GM20431 (cell line): ENCODE measurements around the gene PCDH7.

Source experiments
- in situ Hi-C: fragments of 300-500 bp; cut with MseI, MboI; formaldehyde crosslinking; loops from one replicate; pipeline ENCODE4 v1.15.0; 2020; ENCODE audit warnings: low sequenced_read_pairs; ENCODE audit not compliant: unreplicated experiment

Gene PCDH7, protein sequence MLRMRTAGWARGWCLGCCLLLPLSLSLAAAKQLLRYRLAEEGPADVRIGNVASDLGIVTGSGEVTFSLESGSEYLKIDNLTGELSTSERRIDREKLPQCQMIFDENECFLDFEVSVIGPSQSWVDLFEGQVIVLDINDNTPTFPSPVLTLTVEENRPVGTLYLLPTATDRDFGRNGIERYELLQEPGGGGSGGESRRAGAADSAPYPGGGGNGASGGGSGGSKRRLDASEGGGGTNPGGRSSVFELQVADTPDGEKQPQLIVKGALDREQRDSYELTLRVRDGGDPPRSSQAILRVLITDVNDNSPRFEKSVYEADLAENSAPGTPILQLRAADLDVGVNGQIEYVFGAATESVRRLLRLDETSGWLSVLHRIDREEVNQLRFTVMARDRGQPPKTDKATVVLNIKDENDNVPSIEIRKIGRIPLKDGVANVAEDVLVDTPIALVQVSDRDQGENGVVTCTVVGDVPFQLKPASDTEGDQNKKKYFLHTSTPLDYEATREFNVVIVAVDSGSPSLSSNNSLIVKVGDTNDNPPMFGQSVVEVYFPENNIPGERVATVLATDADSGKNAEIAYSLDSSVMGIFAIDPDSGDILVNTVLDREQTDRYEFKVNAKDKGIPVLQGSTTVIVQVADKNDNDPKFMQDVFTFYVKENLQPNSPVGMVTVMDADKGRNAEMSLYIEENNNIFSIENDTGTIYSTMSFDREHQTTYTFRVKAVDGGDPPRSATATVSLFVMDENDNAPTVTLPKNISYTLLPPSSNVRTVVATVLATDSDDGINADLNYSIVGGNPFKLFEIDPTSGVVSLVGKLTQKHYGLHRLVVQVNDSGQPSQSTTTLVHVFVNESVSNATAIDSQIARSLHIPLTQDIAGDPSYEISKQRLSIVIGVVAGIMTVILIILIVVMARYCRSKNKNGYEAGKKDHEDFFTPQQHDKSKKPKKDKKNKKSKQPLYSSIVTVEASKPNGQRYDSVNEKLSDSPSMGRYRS (N-terminal part only)

DNA sequence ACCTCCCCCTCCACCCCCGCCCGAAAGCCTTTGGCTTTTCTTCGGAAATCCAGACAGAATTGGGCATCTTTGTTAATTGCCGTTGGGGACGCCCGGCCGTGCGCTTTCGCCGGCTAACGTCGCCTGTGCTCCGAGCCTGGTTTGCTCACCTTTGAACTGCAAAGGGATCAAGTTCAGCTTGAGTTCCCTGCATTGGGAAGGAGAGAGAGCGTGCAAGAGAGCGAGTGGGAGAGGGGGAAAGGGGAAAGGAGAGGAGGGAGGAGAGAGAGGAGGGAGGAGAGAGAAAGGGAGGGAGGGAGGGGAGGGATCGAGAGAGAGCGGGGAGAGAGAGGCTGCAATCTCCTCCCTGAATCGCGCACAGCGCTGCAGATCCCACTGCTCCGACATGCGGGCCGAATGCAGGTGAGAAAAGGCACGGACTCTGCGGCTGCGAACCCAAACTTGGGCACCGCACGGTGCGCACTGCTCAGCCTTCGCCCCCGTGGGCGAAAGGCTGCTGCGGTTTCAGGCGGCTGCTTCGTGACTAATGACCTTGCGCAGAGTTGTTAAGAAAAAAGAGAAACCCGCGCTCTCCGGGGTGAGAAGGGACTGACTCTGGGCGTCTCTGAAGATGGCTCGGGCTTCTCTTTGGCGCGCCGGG lies at the start of gene PCDH7:
TSS of gene PCDH7 (plus strand) at position 349 of the 640 bp plus-strand sequence. CDS start 1,054 bp downstream, outside the sequence.
- in situ Hi-C loops = no loop called here

DNA sequence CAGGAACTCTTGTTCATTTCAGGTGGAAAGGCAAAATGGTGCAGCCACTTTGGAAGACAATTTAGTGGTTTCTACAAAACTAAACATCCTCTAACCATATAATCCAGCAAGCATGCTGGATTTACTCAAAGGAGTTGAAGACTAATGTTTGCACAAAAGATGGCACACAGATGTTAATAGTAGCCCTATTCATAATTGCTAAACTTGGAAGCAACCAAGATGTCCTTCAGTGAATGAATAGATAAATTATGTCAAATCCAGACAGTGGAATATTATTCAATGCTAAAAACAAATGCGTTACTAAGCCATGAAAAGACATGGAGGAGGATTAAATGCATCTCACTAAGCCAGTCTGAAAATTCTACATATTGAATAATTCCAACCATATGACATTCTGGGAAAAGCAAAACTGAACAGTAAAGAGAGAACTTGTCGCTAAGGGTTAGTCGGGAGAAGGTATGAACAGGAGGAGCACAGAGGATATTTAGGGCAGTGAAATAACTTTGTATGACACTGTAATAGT lies 48.2 kb upstream of the PCDH7 start:
- in situ Hi-C loops = no loop called here

DNA sequence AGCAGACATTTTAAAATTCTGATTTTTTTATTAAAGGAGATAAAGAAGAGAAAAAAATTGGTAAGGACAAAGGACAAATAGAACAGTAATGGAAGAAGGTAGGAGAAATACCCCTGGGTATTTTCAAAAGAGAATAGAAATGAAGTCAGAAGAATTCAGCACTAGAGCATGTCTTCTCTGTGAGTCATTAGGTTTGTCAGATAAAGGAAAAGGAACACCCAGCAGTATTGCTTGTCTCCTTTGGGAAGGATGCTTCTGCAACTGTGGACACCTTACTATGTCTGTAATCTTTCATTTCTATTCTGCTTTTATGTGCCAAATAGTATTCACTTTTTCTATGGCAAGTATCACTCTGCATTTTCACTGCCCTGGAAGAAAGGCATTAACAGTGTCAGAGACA lies 24.0 kb upstream of the PCDH7 start:
- in situ Hi-C loops = no loop called here

DNA sequence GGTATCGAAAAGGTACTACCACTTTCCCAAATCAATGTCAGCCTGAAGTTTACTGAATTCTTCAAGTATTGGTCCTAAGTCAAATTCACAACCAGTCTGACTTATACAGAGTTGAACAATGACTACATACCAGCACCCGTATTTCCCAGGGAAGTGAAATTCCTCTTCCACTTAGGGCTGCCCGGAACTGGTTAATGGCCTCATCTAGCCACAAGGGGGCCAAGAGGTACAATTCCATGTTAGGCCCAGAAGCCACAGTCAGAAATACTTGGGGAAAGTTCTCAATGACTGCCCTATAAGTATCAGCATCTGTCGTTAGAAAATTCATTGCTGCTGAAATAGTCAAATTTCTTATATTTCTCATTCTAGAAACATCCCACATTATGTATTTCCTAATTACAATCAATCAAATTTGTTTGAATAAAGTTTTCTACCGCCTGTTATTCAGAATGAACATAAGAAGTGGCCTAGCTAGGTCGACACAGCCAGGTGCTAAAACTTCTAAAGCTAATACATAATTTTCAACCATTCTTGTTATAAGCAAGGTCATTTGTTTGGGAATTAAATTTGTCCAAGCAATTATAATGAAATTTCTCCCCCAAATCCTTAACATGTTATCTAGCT lies 5.6 kb upstream of the PCDH7 start:
- in situ Hi-C loops = no loop called here

DNA sequence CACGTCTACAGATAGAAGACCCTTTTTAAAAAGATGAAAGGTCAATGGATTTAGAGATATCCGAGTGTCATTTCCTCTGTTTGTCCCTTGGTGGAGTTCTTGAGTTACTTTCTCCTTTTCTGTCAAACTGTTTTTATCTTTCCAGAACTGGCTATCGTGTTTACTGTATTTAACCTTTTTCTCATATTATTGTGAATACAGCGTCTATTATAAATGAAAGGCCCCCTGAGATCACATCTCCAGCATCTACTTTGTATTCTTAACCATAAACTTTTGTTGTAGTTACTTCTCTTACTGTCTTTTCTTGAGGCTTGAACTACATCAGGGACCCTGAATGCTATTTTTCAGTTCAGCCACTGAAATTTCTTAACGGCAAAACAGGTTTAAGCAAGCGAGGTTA lies 4.0 kb upstream of the PCDH7 start:
- in situ Hi-C loops = no loop called here

DNA sequence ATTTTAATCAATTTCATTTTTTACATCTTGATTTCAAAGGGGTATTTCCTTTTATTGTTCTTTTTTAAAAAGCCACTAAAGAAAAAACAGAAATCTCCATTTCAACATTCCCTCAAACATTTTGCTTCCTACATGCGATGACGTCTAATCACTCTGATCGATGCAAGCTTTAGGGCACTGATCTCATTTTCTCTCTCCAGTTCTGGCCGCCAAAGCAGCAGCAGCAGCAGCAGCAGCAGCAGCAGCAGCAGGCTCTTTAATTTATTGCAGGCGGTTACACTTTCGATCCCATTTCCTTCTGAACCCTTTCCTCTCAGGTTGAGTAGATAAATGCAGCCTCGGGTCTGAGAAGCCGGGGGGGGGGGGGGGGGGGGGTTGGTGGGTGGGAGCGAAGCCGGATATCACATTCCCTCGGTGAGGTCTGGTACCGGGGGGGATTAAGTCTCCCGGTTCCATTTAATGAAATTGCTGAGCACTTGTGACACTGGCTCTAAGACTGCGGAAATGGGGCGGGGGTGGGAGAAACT lies 3.4 kb upstream of the PCDH7 start:
- in situ Hi-C loops = no loop called here

DNA sequence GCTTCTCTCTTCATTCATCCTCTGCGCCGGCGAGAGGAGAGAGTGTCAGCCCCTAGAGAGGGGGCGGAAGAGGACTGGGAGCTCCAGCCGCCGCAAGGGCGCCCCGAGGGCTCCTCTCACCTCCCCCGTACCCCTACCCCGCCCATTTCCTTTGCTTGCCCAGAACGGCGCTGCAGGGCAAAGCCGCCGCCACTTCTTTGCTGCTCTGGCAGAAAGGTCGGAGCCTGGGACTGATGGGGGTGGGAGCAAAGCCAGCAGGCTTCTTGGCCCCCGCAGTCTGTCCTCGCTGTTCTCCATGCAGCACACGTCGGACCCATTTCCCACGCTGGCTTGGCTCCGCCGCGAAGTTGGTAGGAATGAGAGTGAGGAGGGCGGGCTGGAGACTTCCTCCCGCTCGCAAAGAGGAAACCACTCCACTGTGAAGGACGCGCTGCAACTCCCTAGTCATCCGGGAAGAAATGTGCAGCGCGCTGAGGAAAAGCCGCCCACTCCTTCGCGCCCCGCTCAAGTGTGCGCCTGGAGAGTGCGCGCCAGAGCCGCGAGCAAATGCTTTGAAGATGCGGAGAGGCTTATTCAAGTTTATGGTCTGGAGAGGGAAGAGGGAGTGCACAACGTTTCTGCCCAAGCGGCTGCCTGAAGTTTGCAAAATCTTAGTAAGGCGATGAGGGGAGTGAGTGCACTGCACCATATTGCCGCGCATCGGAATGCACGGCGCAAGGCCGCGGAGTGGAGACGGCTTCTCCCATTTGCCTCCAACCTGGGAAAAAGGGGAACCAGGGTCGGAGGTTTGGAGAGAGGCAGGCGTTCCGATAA lies 2.8 kb upstream of the PCDH7 start:
- in situ Hi-C loops = no loop called here

DNA sequence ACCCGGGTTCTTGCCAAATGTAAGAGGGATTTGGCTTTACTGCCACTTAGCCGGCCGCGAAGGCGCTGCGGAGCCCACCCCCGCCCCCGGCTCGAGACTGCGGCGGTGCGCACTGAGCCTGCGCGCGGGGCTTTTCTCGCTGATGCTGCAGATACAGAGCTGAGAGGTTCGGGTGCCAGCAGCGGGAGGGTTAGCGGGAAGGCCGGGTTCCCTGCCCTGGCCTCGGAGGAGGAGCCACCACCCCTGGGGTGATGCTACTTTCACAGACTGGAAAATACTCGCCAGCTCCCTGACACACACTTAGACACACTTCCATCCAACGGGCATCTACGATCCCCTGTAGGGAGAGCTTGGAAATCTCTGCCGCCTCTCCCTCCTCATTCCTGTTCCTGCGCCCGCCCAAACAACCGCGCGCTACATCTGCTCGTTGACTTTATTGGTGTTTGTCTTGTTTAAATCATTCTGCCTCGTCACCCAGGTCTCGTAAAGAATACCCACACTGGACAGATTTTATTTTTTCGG lies 2.1 kb upstream of the PCDH7 start:
- in situ Hi-C loops = no loop called here

DNA sequence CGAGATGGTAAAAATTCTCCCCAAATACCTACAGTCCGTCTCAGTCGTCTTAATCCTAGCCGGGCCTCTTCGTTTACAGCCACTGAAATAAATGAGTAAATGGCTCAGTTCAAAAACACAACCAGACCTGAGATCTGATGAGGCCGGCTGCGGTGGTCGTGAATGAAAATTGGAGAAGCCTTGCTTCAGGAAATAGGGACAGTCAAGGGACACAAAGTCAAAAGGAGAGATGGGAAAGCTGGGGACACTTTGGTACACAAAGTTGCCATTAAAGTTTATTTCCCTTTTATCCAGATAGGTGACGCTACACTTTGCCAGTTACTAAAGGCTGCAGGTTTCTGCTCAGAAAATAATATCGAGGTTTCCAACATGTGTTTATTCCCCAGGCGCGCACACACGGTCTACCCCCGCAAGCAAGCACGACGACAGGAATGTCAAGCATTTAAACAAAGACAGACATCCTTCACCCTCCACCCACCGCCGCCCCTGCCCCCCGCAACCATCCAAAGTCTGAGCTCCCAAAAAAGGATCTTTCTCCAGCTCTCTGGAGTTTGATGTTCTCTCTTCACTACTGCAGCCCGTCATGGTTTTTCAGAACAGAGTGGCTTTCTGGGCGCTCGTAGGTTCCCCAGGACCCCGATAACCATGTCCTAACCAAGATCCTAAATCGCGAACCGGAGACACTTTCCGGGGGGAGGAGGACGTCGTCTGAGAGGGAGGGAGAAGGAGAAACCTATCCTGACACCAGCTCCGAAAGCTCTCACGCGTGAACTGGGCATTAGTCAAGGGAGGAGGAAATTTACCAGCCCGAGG lies 1.3 kb upstream of the PCDH7 start:
- in situ Hi-C loops = no loop called here

DNA sequence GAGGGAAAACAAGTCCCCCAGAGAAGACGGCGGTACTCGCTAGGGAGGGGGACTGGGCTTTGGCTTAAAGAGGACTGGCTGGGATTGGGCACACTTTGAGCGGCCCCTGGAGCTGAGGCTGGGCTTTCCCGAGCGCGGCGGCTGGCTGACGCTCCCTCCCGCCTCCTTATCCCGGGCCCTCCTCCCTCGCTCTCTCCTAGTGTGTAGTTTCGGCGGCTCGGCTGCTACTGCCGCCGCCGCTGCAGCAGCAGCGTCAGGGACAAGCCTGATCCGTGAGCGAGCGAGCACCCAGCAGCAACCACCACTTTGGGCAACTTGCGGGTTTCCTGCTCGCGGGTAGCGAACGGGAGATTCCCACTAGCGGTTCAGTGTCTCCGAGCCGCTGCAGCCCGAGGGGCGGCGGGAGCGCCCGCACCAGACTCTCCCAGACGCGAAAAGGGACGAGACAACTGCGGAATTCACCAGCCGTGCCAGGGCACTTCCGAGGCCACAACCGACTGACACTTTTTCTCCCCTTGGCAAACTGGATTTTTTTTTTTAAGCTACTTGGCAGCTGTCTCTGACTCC lies 632 bp upstream of the PCDH7 start:
- in situ Hi-C loops = no loop called here

DNA sequence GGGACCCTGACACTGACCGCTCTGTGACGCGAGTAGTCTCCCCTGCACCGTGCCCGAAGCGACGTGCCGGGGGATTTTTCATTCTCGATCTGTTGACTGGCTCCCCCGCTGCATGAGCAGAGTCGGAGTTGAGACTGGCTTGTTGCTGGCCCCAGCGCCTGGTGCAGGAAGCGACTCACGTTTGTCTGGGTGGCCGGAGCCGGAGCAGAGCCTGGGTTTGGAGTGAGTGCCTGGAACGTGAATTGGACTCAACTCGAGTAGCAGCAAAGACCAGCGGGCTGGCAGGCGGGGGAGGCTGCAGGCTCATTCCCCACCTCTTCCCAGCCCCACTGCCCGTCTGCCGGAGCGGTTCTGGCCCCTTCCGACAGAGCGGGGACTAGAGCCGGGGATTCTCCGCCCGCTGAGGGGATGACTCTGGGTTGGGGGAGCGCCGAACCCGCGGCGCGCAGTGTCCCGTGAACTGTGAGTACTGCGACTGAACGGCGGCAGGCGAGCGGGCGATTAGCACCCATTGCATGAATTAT lies 554 bp downstream of the PCDH7 start:
- in situ Hi-C loops = no loop called here

DNA sequence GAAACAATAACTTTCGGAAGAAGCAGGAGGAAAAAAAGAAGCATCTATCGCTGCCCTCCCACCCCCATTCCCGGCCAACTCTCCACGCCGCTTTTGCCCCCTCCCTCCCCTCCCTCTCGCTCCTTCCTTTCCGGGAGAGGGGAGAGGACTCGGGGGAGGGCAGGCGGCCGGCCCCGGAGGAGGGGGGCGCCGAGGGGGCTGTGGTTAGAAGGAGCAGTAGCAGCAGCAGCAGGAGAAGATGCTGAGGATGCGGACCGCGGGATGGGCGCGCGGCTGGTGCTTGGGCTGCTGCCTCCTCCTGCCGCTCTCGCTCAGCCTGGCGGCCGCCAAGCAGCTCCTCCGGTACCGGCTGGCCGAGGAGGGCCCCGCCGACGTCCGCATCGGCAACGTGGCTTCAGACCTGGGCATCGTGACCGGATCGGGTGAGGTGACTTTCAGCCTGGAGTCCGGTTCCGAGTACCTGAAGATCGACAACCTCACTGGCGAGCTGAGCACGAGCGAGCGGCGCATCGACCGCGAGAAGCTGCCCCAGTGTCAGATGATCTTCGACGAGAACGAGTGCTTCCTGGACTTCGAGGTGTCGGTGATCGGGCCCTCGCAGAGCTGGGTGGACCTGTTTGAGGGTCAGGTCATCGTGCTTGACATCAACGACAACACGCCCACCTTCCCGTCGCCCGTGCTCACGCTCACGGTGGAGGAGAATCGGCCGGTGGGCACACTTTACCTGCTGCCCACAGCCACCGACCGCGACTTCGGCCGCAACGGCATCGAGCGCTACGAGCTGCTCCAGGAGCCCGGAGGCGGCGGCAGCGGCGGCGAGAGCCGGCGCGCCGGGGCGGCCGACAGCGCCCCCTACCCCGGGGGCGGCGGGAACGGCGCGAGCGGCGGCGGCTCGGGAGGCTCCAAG lies 1.3 kb downstream of the PCDH7 start:
- in situ Hi-C loops = no loop called here

DNA sequence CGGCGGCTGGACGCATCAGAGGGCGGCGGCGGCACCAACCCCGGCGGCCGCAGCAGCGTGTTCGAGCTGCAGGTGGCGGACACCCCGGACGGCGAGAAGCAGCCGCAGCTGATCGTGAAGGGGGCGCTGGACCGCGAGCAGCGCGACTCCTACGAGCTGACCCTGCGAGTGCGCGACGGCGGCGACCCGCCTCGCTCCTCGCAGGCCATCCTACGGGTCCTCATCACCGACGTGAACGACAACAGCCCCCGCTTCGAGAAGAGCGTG lies 1.9 kb downstream of the PCDH7 start:
- in situ Hi-C loops = no loop called here

DNA sequence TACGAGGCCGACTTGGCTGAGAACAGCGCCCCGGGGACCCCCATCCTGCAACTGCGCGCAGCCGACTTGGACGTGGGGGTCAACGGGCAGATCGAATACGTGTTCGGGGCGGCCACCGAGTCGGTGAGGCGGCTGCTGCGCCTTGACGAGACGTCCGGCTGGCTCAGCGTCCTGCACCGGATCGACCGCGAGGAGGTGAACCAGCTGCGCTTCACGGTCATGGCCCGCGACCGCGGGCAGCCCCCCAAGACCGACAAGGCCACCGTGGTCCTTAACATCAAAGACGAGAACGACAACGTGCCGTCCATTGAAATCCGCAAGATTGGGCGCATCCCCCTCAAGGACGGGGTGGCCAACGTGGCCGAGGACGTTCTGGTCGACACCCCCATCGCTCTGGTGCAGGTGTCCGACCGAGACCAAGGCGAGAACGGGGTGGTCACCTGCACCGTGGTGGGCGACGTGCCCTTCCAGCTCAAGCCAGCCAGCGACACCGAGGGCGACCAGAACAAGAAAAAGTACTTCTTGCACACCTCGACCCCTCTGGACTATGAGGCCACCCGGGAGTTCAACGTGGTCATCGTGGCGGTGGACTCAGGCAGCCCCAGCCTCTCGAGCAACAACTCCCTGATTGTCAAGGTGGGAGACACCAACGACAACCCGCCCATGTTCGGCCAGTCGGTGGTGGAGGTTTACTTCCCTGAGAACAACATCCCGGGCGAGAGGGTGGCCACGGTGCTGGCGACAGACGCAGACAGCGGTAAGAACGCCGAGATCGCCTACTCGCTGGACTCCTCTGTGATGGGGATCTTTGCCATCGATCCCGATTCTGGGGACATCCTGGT lies 2.4 kb downstream of the PCDH7 start:
- in situ Hi-C loops = no loop called here

DNA sequence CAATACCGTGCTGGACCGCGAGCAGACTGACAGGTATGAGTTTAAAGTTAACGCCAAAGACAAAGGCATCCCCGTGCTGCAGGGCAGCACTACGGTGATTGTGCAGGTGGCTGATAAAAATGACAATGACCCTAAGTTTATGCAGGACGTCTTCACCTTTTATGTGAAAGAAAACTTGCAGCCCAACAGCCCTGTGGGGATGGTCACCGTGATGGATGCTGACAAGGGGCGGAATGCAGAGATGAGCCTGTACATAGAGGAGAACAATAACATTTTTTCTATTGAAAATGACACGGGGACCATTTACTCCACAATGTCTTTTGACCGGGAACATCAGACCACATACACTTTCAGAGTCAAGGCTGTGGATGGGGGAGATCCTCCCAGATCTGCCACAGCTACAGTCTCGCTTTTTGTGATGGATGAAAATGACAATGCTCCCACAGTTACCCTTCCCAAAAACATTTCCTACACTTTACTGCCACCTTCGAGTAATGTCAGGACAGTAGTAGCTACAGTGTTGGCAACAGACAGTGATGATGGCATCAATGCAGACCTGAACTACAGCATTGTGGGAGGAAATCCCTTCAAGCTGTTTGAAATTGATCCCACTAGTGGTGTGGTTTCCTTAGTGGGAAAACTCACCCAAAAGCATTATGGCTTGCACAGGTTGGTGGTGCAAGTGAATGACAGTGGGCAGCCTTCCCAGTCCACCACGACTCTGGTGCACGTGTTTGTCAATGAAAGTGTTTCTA lies 3.2 kb downstream of the PCDH7 start:
- in situ Hi-C loops = no loop called here
